Fibroblast of pulmonary artery (primary cell): Measurements from ENCODE around the gene TPSAB1.
"Not testable (repeated sequence)": the region's sequence is repeated elsewhere in the genome, so short reads cannot be mapped to it uniquely, and the experiment has no call there.

ENCODE experiments used
- DNase-seq: peaks from one replicate; pipeline ENCODE4 v3.0.0-alpha.2; 2010; ENCODE audit warnings: low read depth
- H3K4me3 ChIP-seq: replicated peaks from 2 replicates; pipeline ENCODE4 v1.5.1; 2011; ENCODE audit warnings: low read depth, mild to moderate bottlenecking, control low read depth, low read length, moderate library complexity
- CTCF ChIP-seq: IDR thresholded peaks from 2 replicates; pipeline ENCODE4 v1.5.1; 2011; ENCODE audit warnings: mild to moderate bottlenecking, control low read depth, low read length, inconsistent platforms; ENCODE audit errors: missing control alignments

TPSAB1 gene

GRCh38 chr16:1245452-1246020, 5.0 kb downstream of the TPSAB1 start:
- no peak overlapping the region for H3K4me3 ChIP-seq
- no peak for TF ChIP-seq CTCF

GRCh38 chr16:1247903-1248537, 7.5 kb downstream of the TPSAB1 start:
- H3K4me3 ChIP-seq, DNase-seq: not testable (repeated sequence)

More at GRCh38 chr16:1245452-1246020, 5.0 kb downstream of the TPSAB1 start:
- DNase-seq = no peak

GRCh38 chr16:1249031-1249755, 8.7 kb downstream of the TPSAB1 start:
- DNase-seq = not testable (repeated sequence)

GRCh38 chr16:1253701-1254364, 13.3 kb downstream of the TPSAB1 start:
- not testable (repeated sequence) for DNase-seq, H3K4me3 ChIP-seq

More at GRCh38 chr16:1249031-1249755, 8.7 kb downstream of the TPSAB1 start:
- not testable (repeated sequence) for H3K4me3 ChIP-seq

- not testable (repeated sequence) for DNase-seq, H3K4me3 ChIP-seq
These were observed 14.3 kb downstream of the TPSAB1 start for GRCh38 chr16:1254821-1255220.

GRCh38 chr16:1255276-1256122, 15.0 kb downstream of the TPSAB1 start, which contains the start of gene TPSD1:
Gene TPSD1 (plus strand): TSS chr16:1256069. CDS start chr16:1256281, 212 bp downstream.
- not testable (repeated sequence) for DNase-seq

GRCh38 chr16:1256296-1256873, 15.9 kb downstream of the TPSAB1 start:
- H3K4me3 ChIP-seq, DNase-seq: not testable (repeated sequence)

More at GRCh38 chr16:1255276-1256122, 15.0 kb downstream of the TPSAB1 start, which contains the start of gene TPSD1:
- not testable (repeated sequence) for H3K4me3 ChIP-seq

- TF ChIP-seq CTCF = no peak
- DNase-seq = no peak
- H3K4me3 ChIP-seq = no peak overlapping the region
These were observed 16.4 kb downstream of the TPSAB1 start for GRCh38 chr16:1256874-1257322.

- no peak for TF ChIP-seq CTCF
These were observed 17.2 kb downstream of the TPSAB1 start for GRCh38 chr16:1257561-1258224.

More at GRCh38 chr16:1257561-1258224, 17.2 kb downstream of the TPSAB1 start:
- no peak overlapping the region for H3K4me3 ChIP-seq
- DNase-seq = no peak
